Right lung (tissue), 5 donors: ENCODE results near the gene LILRA6. TPM values are rescaled to one million over a fixed set of nuclear protein-coding genes. Genes with fewer than 3 reads are reported as not detected.

Experiments used
- DNase-seq, 2 donors: peaks; one replicate each; pipeline ENCODE4 v3.0.0-alpha.2; 2013
- polyA plus RNA-seq, 5 donors: library from polyadenylated mRNA; unstranded; fragments of 120-200 nt; gene quantifications; one replicate each; pipeline versions ENCODE4 v1.2.1 to v1.2.3, GENCODE V29; 2013; ENCODE audit warnings: inconsistent platforms in 1 of 5, low replicate concordance in 1 of 5; ENCODE audit not compliant: insufficient read length in 5 of 5, insufficient read depth in 1 of 5

The LILRA6 gene
- polyA plus RNA-seq, 5 donors: 0.56 to 1.5 (median 0.73) TPM

- no peak for DNase-seq
Observed at GRCh38 chr19:54188215-54188871, 54.2 kb downstream of the LILRA6 start.

GRCh38 chr19:54186934-54187381, 55.6 kb downstream of the LILRA6 start:
- DNase-seq: no peak

Other genes starting within 250 kb of the LILRA6 start
- under 1 TPM in 3 of 5 donors, not detected in 2; 0.17 to 0.41 (median 0.30) TPM for gene VSTM1, start 178.9 kb downstream of the LILRA6 start, polyA plus RNA-seq
- gene TARM1, start 161.4 kb downstream of the LILRA6 start, polyA plus RNA-seq: under 1 TPM in 4 of 5 donors, not detected in 1; 0.15 to 0.27 (median 0.18) TPM
- gene OSCAR, start 142.0 kb downstream of the LILRA6 start, polyA plus RNA-seq: under 1 TPM; 0.38 to 0.73 (median 0.56) TPM
- gene NDUFA3, start 139.9 kb downstream of the LILRA6 start, polyA plus RNA-seq: 100 to 1,000 TPM in 1 of 5 donors, 10 to 100 TPM in 4; 65.2 to 157 (median 85.5) TPM
- 10 to 100 TPM; 13.1 to 25.5 (median 18.1) TPM for gene TFPT, start 127.1 kb downstream of the LILRA6 start, polyA plus RNA-seq
- 10 to 100 TPM; 50.3 to 71.0 (median 60.2) TPM for gene PRPF31, start 127.0 kb downstream of the LILRA6 start, polyA plus RNA-seq
- gene CNOT3, start 105.0 kb downstream of the LILRA6 start, polyA plus RNA-seq: 10 to 100 TPM; 54.3 to 69.4 (median 59.5) TPM
- gene LENG1, start 83.1 kb downstream of the LILRA6 start, polyA plus RNA-seq: 10 to 100 TPM in 1 of 5 donors, 1 to 10 TPM in 4; 6.5 to 12.3 (median 7.9) TPM
- gene TMC4, start 69.6 kb downstream of the LILRA6 start, polyA plus RNA-seq: 10 to 100 TPM; 21.9 to 42.8 (median 32.1) TPM
- gene MBOAT7, start 53.2 kb downstream of the LILRA6 start, polyA plus RNA-seq: 10 to 100 TPM; 44.0 to 69.4 (median 54.5) TPM
- gene TSEN34, start 51.5 kb downstream of the LILRA6 start, polyA plus RNA-seq: 10 to 100 TPM; 35.0 to 66.7 (median 44.3) TPM
- 1,000 to 10,000 TPM; 1,645 to 2,801 (median 2,081) TPM for gene RPS9, start 41.9 kb downstream of the LILRA6 start, polyA plus RNA-seq
- gene LILRB3, start 19.8 kb downstream of the LILRA6 start, polyA plus RNA-seq: 1 to 10 TPM; 1.4 to 2.9 (median 2.3) TPM
- gene LILRB5, start 14.5 kb upstream of the LILRA6 start, polyA plus RNA-seq: 1 to 10 TPM; 3.9 to 5.0 (median 4.8) TPM
- 1 to 10 TPM; 1.5 to 3.3 (median 1.7) TPM for gene LILRB2, start 38.3 kb upstream of the LILRA6 start, polyA plus RNA-seq
- gene LILRA5, start 70.4 kb upstream of the LILRA6 start, polyA plus RNA-seq: under 1 TPM; 0.28 to 0.81 (median 0.55) TPM
- under 1 TPM in 2 of 5 donors, not detected in 3; 0.13 to 0.26 TPM for gene LILRA4, start 96.4 kb upstream of the LILRA6 start, polyA plus RNA-seq
- gene LAIR1, start 122.1 kb upstream of the LILRA6 start, polyA plus RNA-seq: 10 to 100 TPM in 1 of 5 donors, 1 to 10 TPM in 4; 5.7 to 11.6 (median 6.7) TPM
- gene TTYH1, start 172.7 kb upstream of the LILRA6 start, polyA plus RNA-seq: 10 to 100 TPM in 1 of 5 donors, 1 to 10 TPM in 4; 2.9 to 11.7 (median 4.0) TPM
- 100 to 1,000 TPM; 109 to 225 (median 164) TPM for gene LENG8, start 206.4 kb upstream of the LILRA6 start, polyA plus RNA-seq
- 1 to 10 TPM; 2.9 to 7.7 (median 3.4) TPM for gene LENG9, start 221.0 kb upstream of the LILRA6 start, polyA plus RNA-seq
- 10 to 100 TPM; 25.8 to 76.8 (median 34.3) TPM for gene CDC42EP5, start 230.5 kb upstream of the LILRA6 start, polyA plus RNA-seq